GM12874 (cell line): Measurements from ENCODE around the gene B3GNT2.

Source experiments
- CTCF ChIP-seq: IDR thresholded peaks from 2 replicates; pipeline ENCODE4 v1.5.1; 2011; ENCODE audit warnings: low read depth, mild to moderate bottlenecking, control low read depth, low read length, moderate library complexity; ENCODE audit not compliant: insufficient read depth

Gene B3GNT2

GRCh38 chr2:62199392-62200125 is 3.6 kb downstream of the B3GNT2 start:
- no peak for TF ChIP-seq CTCF

GRCh38 chr2:62200291-62200841 is 4.5 kb downstream of the B3GNT2 start:
- TF ChIP-seq CTCF = no peak

DNA sequence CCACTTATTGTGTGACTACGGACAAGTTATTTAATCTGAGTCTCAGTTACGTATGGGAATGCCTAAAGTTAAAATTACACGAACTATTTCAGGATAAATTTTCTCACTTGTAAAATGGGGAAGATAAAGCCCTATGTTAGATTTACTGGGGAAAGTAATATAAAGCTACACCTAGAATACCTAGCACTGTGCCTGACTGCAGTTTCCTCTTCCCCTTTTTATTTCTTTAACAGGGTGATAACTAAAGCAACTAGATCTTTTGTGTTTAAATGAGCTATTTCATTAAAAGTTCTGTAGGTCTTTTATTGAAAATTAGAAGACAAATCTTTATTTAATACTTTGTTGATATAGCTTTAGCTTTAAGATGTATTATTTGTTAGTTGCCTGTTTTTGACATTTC is 5.0 kb downstream of the B3GNT2 start:
- no peak for TF ChIP-seq CTCF

- TF ChIP-seq CTCF = no peak
These were observed 5.4 kb downstream of the B3GNT2 start for GRCh38 chr2:62201307-62201706.

GRCh38 chr2:62202019-62202722 is 6.3 kb downstream of the B3GNT2 start:
- no peak for TF ChIP-seq CTCF

GRCh38 chr2:62202729-62203128 is 6.8 kb downstream of the B3GNT2 start:
- TF ChIP-seq CTCF = no peak

DNA sequence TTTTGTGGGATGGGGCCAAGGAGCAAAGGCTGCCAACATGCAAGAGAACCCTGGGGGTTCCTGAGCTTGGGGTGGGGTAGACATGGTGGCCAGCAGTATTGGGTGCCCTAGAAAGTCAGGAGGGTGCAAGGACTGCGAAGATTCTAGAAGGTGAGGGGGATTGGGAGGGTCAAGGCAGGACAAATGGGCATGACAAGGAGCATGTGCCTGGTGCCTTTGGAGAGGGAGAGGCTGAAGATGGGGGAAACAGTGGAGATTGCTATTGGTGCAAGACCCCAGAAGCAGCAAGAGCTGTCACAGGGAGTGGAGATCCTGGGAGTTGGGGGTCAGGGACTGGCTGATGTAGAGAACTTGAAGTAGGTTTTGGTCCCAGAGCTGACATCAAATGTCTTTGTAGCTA is 7.5 kb downstream of the B3GNT2 start:
- TF ChIP-seq CTCF = no peak
